A172 (cell line): Measurements from ENCODE around the gene TPM3. TPM values are rescaled to one million over a fixed set of nuclear protein-coding genes. Genes with fewer than 3 reads are reported as not detected.
A peak's percentile ranks its signal among the peaks of the same experiment; 100 is the strongest.
"Not testable (repeated sequence)": the region's sequence is repeated elsewhere in the genome, so short reads cannot be mapped to it uniquely, and the experiment has no call there.

ENCODE experiments used
- DNase-seq: peaks from one replicate; pipeline ENCODE4 v3.0.0-alpha.2; 2015; ENCODE audit warnings: low spot score
- total RNA-seq: library from RNA; depleted of rRNA; stranded (reverse); fragments of >200 nt; shearing (Covaris generic); gene quantifications from 2 replicates; pipeline ENCODE4 v1.2.3, GENCODE V29; 2014

TPM3 gene
- total RNA-seq, 1 experiment from 2014 or later: 1,769 TPM

DNA sequence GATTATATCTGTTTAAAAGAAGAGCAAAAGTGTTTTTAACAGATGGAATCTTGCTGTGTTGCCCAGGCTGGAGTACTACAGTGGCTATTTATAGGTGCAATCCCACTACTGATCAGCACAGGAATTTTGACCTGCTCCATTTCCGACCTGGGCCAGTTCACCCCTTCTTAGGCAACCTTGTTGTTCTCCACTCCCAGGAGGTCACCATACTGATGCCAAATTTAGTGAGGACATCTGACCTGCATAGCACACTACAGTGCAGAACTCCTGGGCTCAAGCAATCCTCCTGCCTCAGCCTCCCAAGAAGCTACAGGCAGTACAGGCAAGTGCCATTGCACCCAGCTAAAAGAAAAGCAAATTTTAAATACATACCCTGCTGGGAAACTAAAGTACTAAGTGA is 25.7 kb downstream of the TPM3 start:
- DNase-seq: no peak

DNA sequence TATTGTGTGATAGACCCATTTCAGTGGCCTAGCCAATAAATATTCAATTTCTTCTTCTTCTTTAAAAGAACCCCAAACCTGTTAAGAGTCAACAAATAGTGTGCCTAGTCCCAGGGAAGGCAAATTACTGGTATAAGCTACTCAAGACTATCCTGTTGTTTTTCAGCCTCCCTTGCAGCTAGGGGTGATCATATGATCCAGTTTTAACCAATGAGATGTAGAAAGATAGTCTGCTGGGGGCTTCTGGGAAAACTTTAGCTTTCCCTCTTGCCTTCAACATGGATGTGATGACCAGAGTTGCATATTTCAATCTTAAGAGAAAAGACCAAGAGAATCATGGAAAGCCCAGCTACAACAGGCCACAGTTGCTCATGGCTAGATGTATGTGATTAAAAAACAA is 32.3 kb downstream of the TPM3 start:
- no peak for DNase-seq

- DNase-seq: no peak
These were observed 33.4 kb downstream of the TPM3 start for GRCh38 chr1:154158307-154159125.

- DNase-seq: peak; percentile 42
These were observed 34.2 kb downstream of the TPM3 start for GRCh38 chr1:154157520-154158306.

GRCh38 chr1:154155251-154155650 is 36.6 kb downstream of the TPM3 start:
- no peak for DNase-seq

DNA sequence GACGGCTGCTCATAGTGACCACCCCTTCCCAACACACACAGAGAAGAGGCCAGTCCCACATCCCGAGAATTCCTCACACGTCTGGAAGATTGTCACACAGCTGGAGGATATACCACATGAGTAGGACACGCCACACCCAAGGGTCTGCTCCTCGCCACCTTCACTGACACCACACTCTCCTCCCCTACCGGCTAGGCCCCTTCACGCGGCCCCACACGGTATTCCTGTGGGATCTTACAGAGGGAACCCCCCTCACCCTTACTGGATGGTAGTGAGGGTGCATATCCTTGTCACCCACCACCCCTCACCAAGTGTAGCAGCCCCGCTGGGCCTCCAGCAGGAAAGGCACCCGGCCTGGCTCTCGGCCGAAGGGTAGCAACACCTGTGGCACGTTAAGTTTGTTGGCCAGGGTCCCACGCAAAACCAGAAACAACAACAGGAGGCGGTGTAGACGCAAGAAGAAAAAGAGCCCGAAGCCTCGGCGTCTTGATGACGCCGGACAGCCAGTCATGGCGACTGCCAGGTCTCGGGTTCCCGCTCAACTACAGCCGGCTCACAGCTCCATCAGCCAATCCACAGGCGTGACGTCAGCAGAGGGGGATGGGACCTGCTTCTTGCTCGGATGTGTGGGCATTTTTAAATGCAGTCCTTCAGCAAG is 37.2 kb downstream of the TPM3 start, which contains the start of gene NUP210L:
Gene NUP210L (minus strand): TSS at position 540 of the 658 bp plus-strand sequence.
- no peak for DNase-seq

GRCh38 chr1:154154053-154154452 is 37.8 kb downstream of the TPM3 start:
- DNase-seq: no peak

- DNase-seq: no peak
These were observed 40.6 kb downstream of the TPM3 start for GRCh38 chr1:154151311-154151710.

GRCh38 chr1:154148807-154149206 is 43.1 kb downstream of the TPM3 start:
- no peak for DNase-seq

- DNase-seq: not testable (repeated sequence)
These were observed 44.4 kb downstream of the TPM3 start for GRCh38 chr1:154147505-154147904.

- no peak for DNase-seq
These were observed 45.9 kb downstream of the TPM3 start for GRCh38 chr1:154145986-154146385.

DNA sequence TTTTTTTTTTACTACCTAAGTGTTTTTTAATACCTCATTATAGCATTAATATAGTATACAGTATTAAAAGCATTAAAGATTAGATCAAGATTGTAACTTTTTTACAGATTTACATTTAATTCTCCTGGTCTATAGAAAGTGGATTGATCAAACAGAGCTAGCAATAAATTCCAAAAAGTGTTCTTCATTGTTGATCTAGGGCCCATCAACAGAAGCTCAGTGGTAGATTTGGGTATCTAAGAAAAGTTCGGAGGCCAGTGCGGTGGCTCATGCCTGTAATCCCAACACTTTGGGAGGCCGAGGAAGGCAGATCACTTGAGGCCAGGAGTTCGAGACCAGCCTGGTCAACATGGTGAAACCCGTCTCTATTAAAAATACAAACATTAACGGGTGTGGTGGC is 49.5 kb downstream of the TPM3 start:
- DNase-seq: no peak

- no peak for DNase-seq
These were observed 50.7 kb downstream of the TPM3 start for GRCh38 chr1:154141240-154141639.

DNA sequence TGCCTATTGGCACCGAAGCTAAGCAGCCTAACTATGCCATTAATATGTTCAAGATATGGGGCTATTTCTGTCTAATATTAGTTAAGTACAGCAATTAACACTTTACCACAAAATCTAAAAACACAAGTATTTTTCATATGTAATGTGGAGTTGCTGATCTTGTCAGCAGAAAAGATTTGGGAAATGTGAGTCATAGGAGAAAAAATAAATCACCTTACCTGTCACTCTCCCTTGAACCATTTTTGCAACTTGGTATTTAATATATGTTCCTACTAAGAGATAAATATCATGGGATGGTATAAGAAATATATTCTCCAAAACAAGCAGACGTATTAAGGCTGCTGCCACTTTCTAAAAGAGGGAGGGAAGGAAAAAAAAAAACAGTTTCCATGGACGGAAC is 54.0 kb downstream of the TPM3 start:
- peak; percentile 29 for DNase-seq

GRCh38 chr1:154133256-154133655 is 58.6 kb downstream of the TPM3 start:
- DNase-seq: no peak

DNA sequence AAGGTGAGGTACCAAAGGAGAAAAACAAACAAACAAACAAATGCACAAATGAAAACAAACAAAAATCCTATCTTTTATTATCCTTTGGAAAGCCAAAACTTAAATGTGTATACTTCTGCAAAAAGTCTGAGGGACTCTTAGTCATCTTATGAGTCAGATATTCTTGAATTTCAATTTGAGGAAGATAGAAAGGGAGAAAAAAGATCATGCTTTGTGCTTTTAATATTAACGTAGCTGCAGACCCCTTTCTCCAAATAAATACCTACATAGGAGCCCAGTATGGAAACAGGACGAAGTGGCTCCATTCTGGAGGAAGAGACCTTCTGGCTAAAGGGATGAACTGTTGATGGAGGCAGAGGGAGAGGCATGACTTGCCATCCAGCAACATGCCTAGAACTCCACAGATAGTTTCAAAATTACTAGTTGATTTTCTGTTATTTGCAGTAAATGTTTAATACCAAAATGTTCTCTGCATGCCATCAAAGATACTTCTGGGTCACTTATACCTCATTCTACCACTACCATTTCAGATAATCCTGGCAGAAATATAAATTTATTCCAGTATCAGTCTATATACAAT is 62.4 kb downstream of the TPM3 start:
- DNase-seq: no peak

DNA sequence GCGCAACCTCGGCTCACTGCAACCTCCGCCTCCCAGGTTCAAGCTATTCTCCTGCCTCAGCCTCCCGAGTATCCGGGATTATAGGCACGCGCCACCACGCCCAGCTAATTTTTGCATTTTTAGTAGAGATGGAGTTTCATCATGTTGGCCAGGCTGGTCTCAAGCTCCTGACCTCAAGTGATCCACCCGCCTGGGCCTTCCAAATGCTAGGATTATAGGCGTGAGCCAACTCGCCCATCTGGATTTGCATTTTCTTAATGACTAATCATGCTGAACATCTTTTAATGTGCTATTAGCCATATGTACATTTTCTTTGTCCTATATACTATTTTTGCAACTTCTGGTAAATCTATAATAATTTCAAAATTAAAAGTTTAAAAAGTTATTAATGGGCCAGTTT is 68.7 kb downstream of the TPM3 start:
- DNase-seq: not testable (repeated sequence)

- DNase-seq: no peak
These were observed 74.3 kb downstream of the TPM3 start for GRCh38 chr1:154117642-154118041.

DNA sequence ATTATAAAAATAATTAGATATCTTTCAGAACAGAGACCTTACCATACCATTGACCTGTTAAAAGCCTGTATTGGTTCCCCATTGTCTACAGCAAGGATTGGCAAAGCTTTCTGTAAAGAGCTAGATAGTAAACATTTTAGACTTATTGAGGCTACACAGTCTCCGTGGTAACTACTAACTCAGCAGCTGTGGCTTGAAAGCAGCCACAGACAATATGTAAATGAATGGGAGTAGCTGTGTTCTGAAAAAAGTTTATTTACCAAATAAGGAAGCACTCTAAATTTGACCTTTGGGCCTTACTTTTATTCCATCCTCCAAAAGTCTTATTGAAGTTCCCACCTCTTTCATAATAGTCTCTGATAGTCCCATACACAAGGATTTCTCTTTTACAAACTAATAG is 76.7 kb downstream of the TPM3 start:
- no peak for DNase-seq
